ENCODE measurements around the gene GPR180.

The GPR180 gene

GRCh38 chr13:94585543-94586101 is 16.0 kb upstream of the GPR180 start:
- H3K9me3 Mint-ChIP-seq (ENCODE audit: low read depth) = no peaks in the 10 kb centered on the region
- no peak overlapping the region for H3K27ac Mint-ChIP-seq
- peaks cover 23% of the 10 kb centered on the region for H3K36me3 Mint-ChIP-seq
- H3K27me3 Mint-ChIP-seq = no peaks in the 10 kb centered on the region
- H3K4me3 Mint-ChIP-seq = no peak overlapping the region
- peaks cover 28% of the 10 kb centered on the region for H3K4me1 Mint-ChIP-seq (ENCODE audit: low read depth)

- Mint-ChIP-seq H3K27ac (no peak overlapping the region), H3K4me3 (no peak overlapping the region), H3K36me3 (peaks cover 21% of the 10 kb centered on the region), H3K9me3 (ENCODE audit: low read depth) (no peaks in the 10 kb centered on the region), H3K27me3 (no peaks in the 10 kb centered on the region), H3K4me1 (ENCODE audit: low read depth) (peaks cover 35% of the 10 kb centered on the region)
Observed at GRCh38 chr13:94586371-94586770, 15.3 kb upstream of the GPR180 start.

- H3K27me3 Mint-ChIP-seq = no peaks in the 10 kb centered on the region
Observed at GRCh38 chr13:94588541-94588940, 13.1 kb upstream of the GPR180 start.

GRCh38 chr13:94590744-94591143 is 10.9 kb upstream of the GPR180 start:
- H3K27ac Mint-ChIP-seq = peak overlapping the region; percentile 75
- H3K27me3 Mint-ChIP-seq = no peaks in the 10 kb centered on the region
- peaks cover 58% of the 10 kb centered on the region for H3K4me1 Mint-ChIP-seq (ENCODE audit: low read depth)
- H3K36me3 Mint-ChIP-seq = peaks cover 23% of the 10 kb centered on the region
- H3K9me3 Mint-ChIP-seq (ENCODE audit: low read depth) = no peaks in the 10 kb centered on the region
- H3K4me3 Mint-ChIP-seq = peak overlapping the region; percentile 35

More at GRCh38 chr13:94588541-94588940, 13.1 kb upstream of the GPR180 start:
- no peak overlapping the region for H3K4me3 Mint-ChIP-seq
- H3K36me3 Mint-ChIP-seq = peaks cover 15% of the 10 kb centered on the region
- peak overlapping the region; percentile 30 for H3K27ac Mint-ChIP-seq
- H3K4me1 Mint-ChIP-seq (ENCODE audit: low read depth) = peaks cover 41% of the 10 kb centered on the region
- H3K9me3 Mint-ChIP-seq (ENCODE audit: low read depth) = no peaks in the 10 kb centered on the region

- Mint-ChIP-seq H3K9me3 (ENCODE audit: low read depth) (no peaks in the 10 kb centered on the region), H3K27me3 (no peaks in the 10 kb centered on the region), H3K27ac (peak overlapping the region; percentile 95), H3K36me3 (peaks cover 18% of the 10 kb centered on the region), H3K4me1 (ENCODE audit: low read depth) (peaks cover 42% of the 10 kb centered on the region), H3K4me3 (peak overlapping the region; percentile 91)
Observed at GRCh38 chr13:94595001-94595949, 6.4 kb upstream of the GPR180 start.

GRCh38 chr13:94595950-94596574 is 5.6 kb upstream of the GPR180 start, which contains the start of gene TGDS:
Gene TGDS (minus strand): TSS chr13:94596152. CDS start chr13:94596136, 16 bp downstream.
- H3K4me1 Mint-ChIP-seq (ENCODE audit: low read depth) = peaks cover 41% of the 10 kb centered on the region
- peak within 1 kb of the TSS; percentile 95 for H3K27ac Mint-ChIP-seq
- H3K27me3 Mint-ChIP-seq = no peaks in the 10 kb centered on the region
- peak within 1 kb of the TSS; percentile 91 for H3K4me3 Mint-ChIP-seq
- no peaks in the 10 kb centered on the region for H3K9me3 Mint-ChIP-seq (ENCODE audit: low read depth)
- H3K36me3 Mint-ChIP-seq = peaks cover 14% of the 10 kb centered on the region

- H3K4me3 Mint-ChIP-seq = peak overlapping the region; percentile 91
- no peaks in the 10 kb centered on the region for H3K27me3 Mint-ChIP-seq
- no peaks in the 10 kb centered on the region for H3K9me3 Mint-ChIP-seq (ENCODE audit: low read depth)
- peaks cover 14% of the 10 kb centered on the region for H3K36me3 Mint-ChIP-seq
- H3K27ac Mint-ChIP-seq = peak overlapping the region; percentile 95
- H3K4me1 Mint-ChIP-seq (ENCODE audit: low read depth) = peaks cover 41% of the 10 kb centered on the region
Observed at GRCh38 chr13:94596575-94596971, 5.1 kb upstream of the GPR180 start.

GRCh38 chr13:94598281-94598680 is 3.4 kb upstream of the GPR180 start:
- H3K27ac Mint-ChIP-seq = no peak overlapping the region
- H3K4me3 Mint-ChIP-seq = peak overlapping the region; percentile 11

GRCh38 chr13:94599877-94600276 is 1.8 kb upstream of the GPR180 start:
- Mint-ChIP-seq H3K9me3 (ENCODE audit: low read depth) (no peaks in the 10 kb centered on the region), H3K36me3 (peaks cover under 1% of the 10 kb centered on the region), H3K27ac (no peak overlapping the region), H3K4me1 (ENCODE audit: low read depth) (peaks cover 33% of the 10 kb centered on the region), H3K4me3 (no peak overlapping the region), H3K27me3 (no peaks in the 10 kb centered on the region)

More at GRCh38 chr13:94598281-94598680, 3.4 kb upstream of the GPR180 start:
- Mint-ChIP-seq H3K4me1 (ENCODE audit: low read depth) (peaks cover 43% of the 10 kb centered on the region), H3K9me3 (ENCODE audit: low read depth) (no peaks in the 10 kb centered on the region), H3K27me3 (no peaks in the 10 kb centered on the region), H3K36me3 (peaks cover 10% of the 10 kb centered on the region)

- Mint-ChIP-seq H3K4me3 (peak overlapping the region; percentile 89), H3K9me3 (ENCODE audit: low read depth) (no peaks in the 10 kb centered on the region), H3K36me3 (peaks cover 8% of the 10 kb centered on the region), H3K27me3 (no peaks in the 10 kb centered on the region), H3K27ac (peak overlapping the region; percentile 68), H3K4me1 (ENCODE audit: low read depth) (peaks cover 36% of the 10 kb centered on the region)
Observed at GRCh38 chr13:94602467-94602866, 810 bp downstream of the GPR180 start.

- Mint-ChIP-seq H3K4me1 (ENCODE audit: low read depth) (peaks cover 33% of the 10 kb centered on the region), H3K9me3 (ENCODE audit: low read depth) (no peaks in the 10 kb centered on the region), H3K36me3 (peaks cover 14% of the 10 kb centered on the region), H3K27me3 (no peaks in the 10 kb centered on the region), H3K4me3 (no peak overlapping the region), H3K27ac (peak overlapping the region; percentile 50)
Observed at GRCh38 chr13:94607056-94607455, 5.4 kb downstream of the GPR180 start.

GRCh38 chr13:94607939-94608338 is 6.3 kb downstream of the GPR180 start:
- no peaks in the 10 kb centered on the region for H3K27me3 Mint-ChIP-seq

GRCh38 chr13:94608586-94608985 is 6.9 kb downstream of the GPR180 start:
- Mint-ChIP-seq H3K4me1 (ENCODE audit: low read depth) (peaks cover 23% of the 10 kb centered on the region), H3K9me3 (ENCODE audit: low read depth) (no peaks in the 10 kb centered on the region), H3K4me3 (no peak overlapping the region), H3K27me3 (no peaks in the 10 kb centered on the region), H3K36me3 (peaks cover 14% of the 10 kb centered on the region), H3K27ac (no peak overlapping the region)

More at GRCh38 chr13:94607939-94608338, 6.3 kb downstream of the GPR180 start:
- no peak overlapping the region for H3K27ac Mint-ChIP-seq
- peaks cover 14% of the 10 kb centered on the region for H3K36me3 Mint-ChIP-seq
- H3K9me3 Mint-ChIP-seq (ENCODE audit: low read depth) = no peaks in the 10 kb centered on the region
- peaks cover 28% of the 10 kb centered on the region for H3K4me1 Mint-ChIP-seq (ENCODE audit: low read depth)
- H3K4me3 Mint-ChIP-seq = no peak overlapping the region

GRCh38 chr13:94609196-94609595 is 7.5 kb downstream of the GPR180 start:
- Mint-ChIP-seq H3K27ac (no peak overlapping the region), H3K4me1 (ENCODE audit: low read depth) (peaks cover 21% of the 10 kb centered on the region), H3K36me3 (peaks cover 14% of the 10 kb centered on the region), H3K9me3 (ENCODE audit: low read depth) (no peaks in the 10 kb centered on the region), H3K27me3 (no peaks in the 10 kb centered on the region), H3K4me3 (no peak overlapping the region)

- H3K4me3 Mint-ChIP-seq = no peak overlapping the region
- H3K4me1 Mint-ChIP-seq (ENCODE audit: low read depth) = peaks cover 23% of the 10 kb centered on the region
- H3K9me3 Mint-ChIP-seq (ENCODE audit: low read depth) = no peaks in the 10 kb centered on the region
- no peak overlapping the region for H3K27ac Mint-ChIP-seq
- H3K27me3 Mint-ChIP-seq = no peaks in the 10 kb centered on the region
- H3K36me3 Mint-ChIP-seq = peaks cover 17% of the 10 kb centered on the region
Observed at GRCh38 chr13:94610475-94610874, 8.8 kb downstream of the GPR180 start.
